ENCODE measurements around the gene PTPRM.

PTPRM gene

GRCh38 chr18:8124232-8125146 lies 557.4 kb downstream of the PTPRM start:
- ATAC-seq = no peak
- TF ChIP-seq ZNF565 (CRISPR knock-in tag; conservative IDR thresholded peaks at IDR 0.05; ENCODE audit: low read depth) (no peak), ZC3H10 (CRISPR knock-in tag; IDR thresholded peaks at IDR 0.05) (no peak), TOX (CRISPR knock-in tag; IDR thresholded peaks at IDR 0.05; ENCODE audit: borderline replicate concordance) (no peak), PATZ1 (CRISPR knock-in tag; IDR thresholded peaks at IDR 0.05; ENCODE audit: borderline replicate concordance) (no peak), TSHZ2 (CRISPR knock-in tag; IDR thresholded peaks at IDR 0.05) (no peak), ARNTL (CRISPR knock-in tag; IDR thresholded peaks at IDR 0.05; ENCODE audit: borderline replicate concordance, low read depth) (no peak), ZFP30 (CRISPR knock-in tag; IDR thresholded peaks at IDR 0.05) (no peak), GLIS3 (CRISPR knock-in tag; IDR thresholded peaks at IDR 0.05) (no peak), ZNF70 (CRISPR knock-in tag; IDR thresholded peaks at IDR 0.05) (no peak), TCF4 (CRISPR knock-in tag; IDR thresholded peaks at IDR 0.05; ENCODE audit: borderline replicate concordance) (no peak), OSR1 (CRISPR knock-in tag; IDR thresholded peaks at IDR 0.05) (no peak), BACH2 (CRISPR knock-in tag; IDR thresholded peaks at IDR 0.05; ENCODE audit: borderline replicate concordance) (no peak), POU6F1 (CRISPR knock-in tag; IDR thresholded peaks at IDR 0.05; ENCODE audit: borderline replicate concordance, low read depth) (no peak)

GRCh38 chr18:8130096-8130495 lies 563.0 kb downstream of the PTPRM start:
- TF ChIP-seq BACH2 (CRISPR knock-in tag; IDR thresholded peaks at IDR 0.05; ENCODE audit: borderline replicate concordance) (no peak), CSDC2 (CRISPR knock-in tag; IDR thresholded peaks at IDR 0.05) (no peak), ZC3H10 (CRISPR knock-in tag; IDR thresholded peaks at IDR 0.05) (no peak), POU6F1 (CRISPR knock-in tag; IDR thresholded peaks at IDR 0.05; ENCODE audit: borderline replicate concordance, low read depth) (no peak), PATZ1 (CRISPR knock-in tag; IDR thresholded peaks at IDR 0.05; ENCODE audit: borderline replicate concordance) (no peak), ZFP30 (CRISPR knock-in tag; IDR thresholded peaks at IDR 0.05) (no peak), TOX (CRISPR knock-in tag; IDR thresholded peaks at IDR 0.05; ENCODE audit: borderline replicate concordance) (no peak), TSHZ2 (CRISPR knock-in tag; IDR thresholded peaks at IDR 0.05) (no peak), SNAI2 (CRISPR knock-in tag; IDR thresholded peaks at IDR 0.05) (no peak), GLIS3 (CRISPR knock-in tag; IDR thresholded peaks at IDR 0.05) (no peak)
- ATAC-seq = no peak

Data from SK-N-SH treated with all-trans-retinoic acid at 6 μM for 48 hours (cell line).